ENCODE results near the gene ST6GALNAC1.

- TF ChIP-seq CTCF (IDR thresholded peaks at IDR 0.05) = no peak
- no peak for TF ChIP-seq POLR2A (IDR thresholded peaks at IDR 0.05)
These were observed 18.1 kb downstream of the ST6GALNAC1 start for GRCh38 chr17:76625496-76625895.

Data from transverse colon (tissue), 3 donors.